Thyroid gland (tissue), 4 donors: ENCODE results near the gene CASP9.

Source experiments
- POLR2A ChIP-seq, 2 donors: fragments of 450-650 bp; IDR thresholded peaks; one replicate each; pipeline ENCODE4 v1.6.1; 2017; ENCODE audit warnings: antibody characterized with exemption in 2 of 2, mild to moderate bottlenecking in 2 of 2, moderate library complexity in 1 of 2
- TF ChIP-seq, protein P1 (sequence below), 6 experiments: fragments of 200-600 bp in 3 of 6; fragments of 450-650 bp in 3 of 6; sonication (generic) in 3 of 6; IDR thresholded peaks; one replicate each; pipeline ENCODE4 v1.5.1; 2016 to 2019; ENCODE audit warnings: antibody characterized with exemption in 6 of 6, mild to moderate bottlenecking in 2 of 6, inconsistent platforms in 1 of 6, moderate library complexity in 1 of 6

DNA sequence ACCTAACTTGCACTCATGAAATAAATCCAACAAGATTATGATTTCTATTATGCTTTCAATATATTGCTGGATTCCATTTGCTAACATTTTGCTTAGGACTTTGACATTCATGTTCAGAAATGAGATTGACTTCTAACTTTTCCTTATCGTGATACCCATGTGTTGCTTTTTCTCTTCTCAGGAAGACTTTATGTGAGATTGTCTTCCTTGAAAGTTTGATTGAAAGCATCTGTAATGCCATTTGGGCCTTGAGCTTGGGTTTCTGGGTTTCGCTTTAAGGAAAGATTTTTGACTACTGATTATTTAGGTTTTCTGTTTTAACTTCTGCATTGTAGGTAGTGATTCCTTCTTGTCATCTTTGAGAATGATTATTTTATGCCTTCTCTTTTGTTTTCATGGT lies 33.0 kb upstream of the CASP9 start:
- TF ChIP-seq, protein P1, sequence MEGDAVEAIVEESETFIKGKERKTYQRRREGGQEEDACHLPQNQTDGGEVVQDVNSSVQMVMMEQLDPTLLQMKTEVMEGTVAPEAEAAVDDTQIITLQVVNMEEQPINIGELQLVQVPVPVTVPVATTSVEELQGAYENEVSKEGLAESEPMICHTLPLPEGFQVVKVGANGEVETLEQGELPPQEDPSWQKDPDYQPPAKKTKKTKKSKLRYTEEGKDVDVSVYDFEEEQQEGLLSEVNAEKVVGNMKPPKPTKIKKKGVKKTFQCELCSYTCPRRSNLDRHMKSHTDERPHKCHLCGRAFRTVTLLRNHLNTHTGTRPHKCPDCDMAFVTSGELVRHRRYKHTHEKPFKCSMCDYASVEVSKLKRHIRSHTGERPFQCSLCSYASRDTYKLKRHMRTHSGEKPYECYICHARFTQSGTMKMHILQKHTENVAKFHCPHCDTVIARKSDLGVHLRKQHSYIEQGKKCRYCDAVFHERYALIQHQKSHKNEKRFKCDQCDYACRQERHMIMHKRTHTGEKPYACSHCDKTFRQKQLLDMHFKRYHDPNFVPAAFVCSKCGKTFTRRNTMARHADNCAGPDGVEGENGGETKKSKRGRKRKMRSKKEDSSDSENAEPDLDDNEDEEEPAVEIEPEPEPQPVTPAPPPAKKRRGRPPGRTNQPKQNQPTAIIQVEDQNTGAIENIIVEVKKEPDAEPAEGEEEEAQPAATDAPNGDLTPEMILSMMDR (IDR thresholded peaks at IDR 0.05): no peak
- TF ChIP-seq POLR2A (IDR thresholded peaks at IDR 0.05): no peak
